Neuronal stem cell (in vitro differentiated cells): Measurements from ENCODE around the gene NRF1.

Experiments
- DNase-seq: peaks from one replicate; pipeline ENCODE4 v3.0.0-alpha.2; 2013; ENCODE audit warnings: low spot score
- H2AFZ ChIP-seq: one replicate; pipeline ENCODE4 v1.6.1; 2013; ENCODE audit warnings: mild to moderate bottlenecking, low read length, inconsistent platforms
- H2AK5ac ChIP-seq: 2 replicates; pipeline ENCODE4 v1.6.1; 2013; ENCODE audit warnings: low read depth, mild to moderate bottlenecking, inconsistent platforms, low read length, moderate library complexity, mixed read lengths
- H2BK120ac ChIP-seq: 2 replicates; pipeline ENCODE4 v1.6.1; 2013; ENCODE audit warnings: low read depth, mild to moderate bottlenecking, inconsistent platforms, low read length, moderate library complexity, mixed read lengths
- H2BK12ac ChIP-seq: one replicate; pipeline ENCODE4 v1.6.1; 2013; ENCODE audit warnings: low read length, inconsistent platforms
- H2BK15ac ChIP-seq: 2 replicates; pipeline ENCODE4 v1.6.1; 2013; ENCODE audit warnings: mild to moderate bottlenecking, low read length, inconsistent platforms, mixed read lengths
- H2BK5ac ChIP-seq: one replicate; pipeline ENCODE4 v1.6.1; 2013; ENCODE audit warnings: inconsistent platforms, mild to moderate bottlenecking, low read length, moderate library complexity
- H3K14ac ChIP-seq: one replicate; pipeline ENCODE4 v1.6.1; 2013; ENCODE audit warnings: low read length, inconsistent platforms
- H3K18ac ChIP-seq: 2 replicates; pipeline ENCODE4 v1.6.1; 2013; ENCODE audit warnings: low read length, inconsistent platforms
- H3K23ac ChIP-seq: 2 replicates; pipeline ENCODE4 v1.6.1; 2013; ENCODE audit warnings: low read depth, mild to moderate bottlenecking, mixed read lengths, low read length, inconsistent platforms; ENCODE audit not compliant: poor library complexity
- H3K27ac ChIP-seq: replicated peaks from 3 replicates; pipeline ENCODE4 v1.5.1; 2013; ENCODE audit warnings: low read length, inconsistent platforms
- H3K27me3 ChIP-seq, 3 experiments: 2 replicates each; pipeline ENCODE4 v1.6.1; 2013; ENCODE audit warnings: low read length in 3 of 3, mild to moderate bottlenecking in 2 of 3, inconsistent platforms in 1 of 3, low read depth in 1 of 3, mixed read lengths in 1 of 3, moderate library complexity in 1 of 3; ENCODE audit not compliant: control insufficient read depth in 3 of 3, insufficient read depth in 3 of 3
- H3K36me3 ChIP-seq, 2 donors: replicated peaks in 1 of 2; 2 replicates each; pipeline ENCODE4 v1.6.1; 2013; ENCODE audit warnings: low read length in 2 of 2; ENCODE audit not compliant: control insufficient read depth in 2 of 2, insufficient read depth in 2 of 2
- H3K4ac ChIP-seq: 2 replicates; pipeline ENCODE4 v1.6.1; 2013; ENCODE audit warnings: inconsistent platforms, mild to moderate bottlenecking, low read length, moderate library complexity
- H3K4me1 ChIP-seq, 2 donors: 1 replicate in 1 of 2; 2 replicates in 1 of 2; pipeline ENCODE4 v1.6.1; 2013; ENCODE audit warnings: low read length in 2 of 2, low read depth in 1 of 2; ENCODE audit not compliant: control insufficient read depth in 2 of 2, insufficient read depth in 1 of 2
- H3K4me2 ChIP-seq: one replicate; pipeline ENCODE4 v1.6.1; 2013; ENCODE audit warnings: mild to moderate bottlenecking, low read length, inconsistent platforms; ENCODE audit not compliant: insufficient read depth, poor library complexity, severe bottlenecking
- H3K4me3 ChIP-seq, 2 donors: 2 replicates each; pipeline ENCODE4 v1.5.1; 2013; ENCODE audit warnings: low read length in 2 of 2, mild to moderate bottlenecking in 2 of 2, inconsistent platforms in 1 of 2, moderate library complexity in 1 of 2
- H3K79me1 ChIP-seq: one replicate; pipeline ENCODE4 v1.6.1; 2013; ENCODE audit warnings: low read depth, mild to moderate bottlenecking, inconsistent platforms, low read length, moderate library complexity
- H3K9ac ChIP-seq: one replicate; pipeline ENCODE4 v1.6.1; 2013; ENCODE audit warnings: mild to moderate bottlenecking, low read depth, low read length, inconsistent platforms; ENCODE audit not compliant: poor library complexity
- H3K9me3 ChIP-seq, 2 donors: replicated peaks in 1 of 2; 2 replicates each; pipeline versions ENCODE3 to v1.6.1; 2013; ENCODE audit warnings: low read length in 2 of 2, mild to moderate bottlenecking in 2 of 2, inconsistent platforms in 1 of 2, low read depth in 1 of 2, mixed read lengths in 1 of 2, moderate library complexity in 1 of 2; ENCODE audit not compliant: control insufficient read depth in 2 of 2, insufficient read depth in 1 of 2
- H4K8ac ChIP-seq: one replicate; pipeline ENCODE4 v1.6.1; 2013; ENCODE audit warnings: low read depth, mild to moderate bottlenecking, inconsistent platforms, low read length, moderate library complexity
- H4K91ac ChIP-seq: one replicate; pipeline ENCODE4 v1.6.1; 2013; ENCODE audit warnings: low read length, low read depth, mild to moderate bottlenecking, inconsistent platforms; ENCODE audit not compliant: poor library complexity
- WGBS, 2 donors: extraction: QIAGEN DNeasy Blood & Tissue Kit; methylation state at CpG; one replicate each; pipeline ENCODE4 v1.1.7; 2013; ENCODE audit warnings: missing lambda C conversion rate in 2 of 2, mixed read lengths in 1 of 2; ENCODE audit not compliant: insufficient read length in 2 of 2, insufficient replicate concordance in 1 of 2; ENCODE audit errors: extremely low coverage in 2 of 2; 5-methylcytosine and 5-hydroxymethylcytosine counted together

NRF1 gene

GRCh38 chr7:129665013-129665401, 53.5 kb downstream of the NRF1 start:
- Histone ChIP-seq H4K8ac (no peak overlapping the region), H3K9me3 (peaks cover 9 to 32% of the 10 kb centered on the region in 2 donors), H3K4me1 (peaks cover 0 to 2% of the 10 kb centered on the region in 2 donors), H3K27ac (no peak overlapping the region), H2BK5ac (no peak overlapping the region), H3K23ac (no peak overlapping the region), H3K36me3 (peaks cover 13 to 29% of the 10 kb centered on the region in 2 donors), H4K91ac (no peak overlapping the region), H3K4me2 (no peak overlapping the region), H3K4ac (no peak overlapping the region), H2AK5ac (no peak overlapping the region), H2BK12ac (no peak overlapping the region), H2BK120ac (no peak overlapping the region), H3K27me3 (no peaks in the 10 kb centered on the region), H2BK15ac (no peak overlapping the region), H3K4me3 (no peak overlapping the region), H2AFZ (no peak overlapping the region), H3K14ac (no peak overlapping the region), H3K9ac (no peak overlapping the region), H3K79me1 (peaks cover 2% of the 10 kb centered on the region), H3K18ac (no peak overlapping the region)
- DNase-seq: no peak
- no CpG with 5 or more reads among the region's 3 CpGs for WGBS, 2 donors

GRCh38 chr7:129667116-129667515, 55.6 kb downstream of the NRF1 start:
- peaks cover 0 to 11% of the 10 kb centered on the region in 2 donors for H3K9me3 ChIP-seq
- peaks cover 0 to 2% of the 10 kb centered on the region in 2 donors for H3K4me1 ChIP-seq
- DNase-seq: no peak
- H2BK15ac ChIP-seq: no peak overlapping the region
- no peak overlapping the region for H4K91ac ChIP-seq
- H3K4ac ChIP-seq: no peak overlapping the region
- H3K36me3 ChIP-seq: peaks cover 1 to 20% of the 10 kb centered on the region in 2 donors
- no peak overlapping the region for H2AFZ ChIP-seq
- no peak overlapping the region for H3K4me2 ChIP-seq
- no peak overlapping the region for H2AK5ac ChIP-seq
- H4K8ac ChIP-seq: no peak overlapping the region
- no peak overlapping the region for H2BK5ac ChIP-seq
- H3K27ac ChIP-seq: no peak overlapping the region
- no peak overlapping the region for H2BK120ac ChIP-seq
- no peak overlapping the region for H3K14ac ChIP-seq
- no peak overlapping the region for H3K18ac ChIP-seq
- WGBS, 2 donors: no CpG with 5 or more reads among the region's 4 CpGs
- H3K9ac ChIP-seq: no peak overlapping the region
- H2BK12ac ChIP-seq: no peak overlapping the region
- peaks cover 2% of the 10 kb centered on the region for H3K79me1 ChIP-seq
- no peaks in the 10 kb centered on the region for H3K27me3 ChIP-seq
- H3K23ac ChIP-seq: no peak overlapping the region
- H3K4me3 ChIP-seq: no peak overlapping the region

- Histone ChIP-seq H3K4me1 (peaks cover 0 to 2% of the 10 kb centered on the region in 2 donors), H3K79me1 (peaks cover 2% of the 10 kb centered on the region), H2BK12ac (no peak overlapping the region), H3K9me3 (peaks cover 0 to 10% of the 10 kb centered on the region in 2 donors), H2AK5ac (no peak overlapping the region), H3K14ac (no peak overlapping the region), H3K9ac (no peak overlapping the region), H2BK120ac (no peak overlapping the region), H3K27me3 (no peaks in the 10 kb centered on the region), H2BK5ac (no peak overlapping the region), H2AFZ (no peak overlapping the region), H3K4me3 (no peak overlapping the region), H4K8ac (no peak overlapping the region), H3K27ac (no peak overlapping the region), H4K91ac (no peak overlapping the region), H3K23ac (no peak overlapping the region), H3K36me3 (peaks cover 3 to 20% of the 10 kb centered on the region in 2 donors), H3K18ac (no peak overlapping the region), H3K4ac (no peak overlapping the region), H3K4me2 (no peak overlapping the region), H2BK15ac (no peak overlapping the region)
- no CpG with 5 or more reads among the region's 1 CpG for WGBS, 2 donors
- no peak for DNase-seq
Measured at GRCh38 chr7:129667551-129667950, 56.0 kb downstream of the NRF1 start.

- no peak overlapping the region for H4K91ac ChIP-seq
- WGBS, 2 donors: no CpG with 5 or more reads among the region's 2 CpGs
- H2BK15ac ChIP-seq: no peak overlapping the region
- no peak overlapping the region for H2BK5ac ChIP-seq
- H2BK12ac ChIP-seq: no peak overlapping the region
- no peak overlapping the region for H3K27ac ChIP-seq
- no peak overlapping the region for H3K4ac ChIP-seq
- H3K18ac ChIP-seq: no peak overlapping the region
- H2AFZ ChIP-seq: no peak overlapping the region
- H3K36me3 ChIP-seq: peaks cover 12 to 40% of the 10 kb centered on the region in 2 donors
- H2BK120ac ChIP-seq: no peak overlapping the region
- peaks cover 2% of the 10 kb centered on the region for H3K79me1 ChIP-seq
- H3K9ac ChIP-seq: no peak overlapping the region
- peaks cover 0 to 1% of the 10 kb centered on the region in 2 donors for H3K4me1 ChIP-seq
- no peak overlapping the region for H3K14ac ChIP-seq
- H3K4me3 ChIP-seq: no peak overlapping the region
- H3K27me3 ChIP-seq: no peaks in the 10 kb centered on the region
- H4K8ac ChIP-seq: no peak overlapping the region
- peaks cover 6 to 29% of the 10 kb centered on the region in 2 donors for H3K9me3 ChIP-seq
- no peak overlapping the region for H2AK5ac ChIP-seq
- no peak overlapping the region for H3K23ac ChIP-seq
- DNase-seq: no peak
- no peak overlapping the region for H3K4me2 ChIP-seq
Measured at GRCh38 chr7:129669901-129670300, 58.4 kb downstream of the NRF1 start.
